Stimulated activated CD8-positive, alpha-beta memory T cell treated with anti-CD3 and anti-CD28 coated beads, Interleukin-7, amount 100 ng/mL, for 24 hours (primary cell): Measurements from ENCODE around the gene MORN1.

Source experiments
- DNase-seq: peaks from one replicate; pipeline ENCODE4 v3.0.0-alpha.2; 2020; ENCODE audit warnings: low read depth

The MORN1 gene

DNA sequence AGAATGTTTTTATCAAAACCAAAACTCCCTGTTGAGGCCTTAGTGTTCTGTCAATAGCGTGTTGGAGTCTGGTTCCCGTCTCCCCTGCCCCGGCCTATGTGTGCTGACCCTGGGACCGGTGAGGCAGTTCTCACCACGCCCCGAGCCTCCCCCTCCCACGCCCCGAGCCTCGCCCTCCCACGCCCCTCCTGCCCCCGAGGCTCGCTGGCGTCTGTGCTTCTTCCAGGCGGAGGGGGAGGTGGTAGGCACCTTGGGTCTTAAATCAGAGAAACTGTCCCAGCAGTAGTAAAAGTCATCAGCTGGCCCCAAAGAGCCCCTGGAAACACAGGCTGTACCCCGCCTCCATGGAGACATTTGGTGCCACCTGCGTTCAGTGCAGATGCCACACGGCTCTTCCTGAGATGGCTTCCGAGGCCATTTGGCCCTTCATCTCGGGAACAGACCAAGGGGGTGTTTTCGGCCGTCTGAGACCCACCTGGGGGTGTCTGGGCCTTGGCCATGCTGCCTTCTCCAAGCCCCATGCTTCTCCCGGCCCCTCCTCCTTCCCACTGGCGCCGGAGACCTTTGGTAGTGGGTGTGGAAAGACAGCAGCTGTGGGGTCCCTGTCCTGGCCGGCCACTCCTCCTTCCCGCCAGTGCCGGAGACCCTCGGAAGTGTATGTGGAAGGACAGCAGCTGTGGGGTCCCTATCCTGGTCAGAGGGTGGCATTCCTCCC is 118.5 kb downstream of the MORN1 start:
- DNase-seq, result no peak

DNA sequence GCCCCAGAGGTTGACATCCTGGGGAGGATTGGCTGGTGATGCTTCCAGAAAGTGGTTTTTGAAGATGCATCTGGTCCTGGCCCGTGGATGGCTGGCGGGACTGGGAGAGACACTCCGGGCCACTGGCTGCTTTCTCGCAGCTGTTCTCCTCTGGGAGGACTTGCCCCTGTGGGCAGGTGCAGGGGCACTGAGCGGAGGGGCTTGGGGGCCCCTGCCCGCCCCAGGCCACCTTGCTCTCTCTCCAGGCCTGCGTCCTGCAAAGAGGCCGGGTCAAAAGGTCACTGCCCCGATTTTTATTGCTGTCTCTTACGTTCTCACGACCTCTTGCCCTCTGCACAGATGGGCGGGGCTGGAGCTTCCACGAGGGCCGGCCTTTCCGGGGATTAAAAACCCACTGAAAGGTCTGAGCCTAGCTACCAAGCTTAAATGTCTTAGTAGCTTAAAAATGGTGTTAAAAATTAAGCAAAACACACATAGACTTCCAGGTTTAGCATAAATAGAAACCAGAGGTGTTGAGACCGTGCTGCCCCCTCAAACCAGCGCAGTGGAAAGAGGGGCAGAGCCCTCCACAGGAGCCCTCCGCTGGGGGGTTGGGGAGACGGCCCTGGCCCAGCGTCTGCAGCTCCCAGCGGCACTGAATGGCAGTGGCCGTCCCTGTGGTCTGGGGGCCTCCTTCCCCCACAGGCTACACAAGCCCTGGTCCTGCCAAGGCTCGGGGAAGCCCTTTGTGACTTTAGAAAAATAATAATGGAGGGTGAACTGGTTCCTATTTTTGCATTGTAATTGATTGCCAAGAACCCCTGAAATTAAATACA is 119.3 kb downstream of the MORN1 start:
- DNase-seq, result no peak
